Heart right ventricle (tissue), 16 donors: ENCODE measurements around the gene SON. TPM values are rescaled to one million over a fixed set of nuclear protein-coding genes. Genes with fewer than 3 reads are reported as not detected.
"Not testable (repeated sequence)": the region's sequence is repeated elsewhere in the genome, so short reads cannot be mapped to it uniquely, and the experiment has no call there.

Source experiments
- ATAC-seq, 8 donors: fragments of 200-7000 bp; cut with Tn5 transposase; one replicate each; pipeline ENCODE4 v1.9.1; 2020; ENCODE audit warnings: mild to moderate bottlenecking in 8 of 8, moderate library complexity in 8 of 8, moderate number of reproducible peaks in 1 of 8
- DNase-seq, 2 donors: peaks; one replicate each; pipeline ENCODE4 v3.0.0-alpha.2; 2020
- H3K27ac ChIP-seq, 10 donors: fragments of 200-600 bp; sonication (generic) in 2 of 10; one replicate each; pipeline versions ENCODE4 v1.5.0 to v1.8.0; 2020 to 2022; ENCODE audit warnings: mild to moderate bottlenecking in 3 of 10
- H3K27me3 ChIP-seq, 7 donors: fragments of 200-600 bp; one replicate each; pipeline ENCODE4 v1.8.0; 2021 to 2022; ENCODE audit warnings: mild to moderate bottlenecking in 2 of 7
- H3K36me3 ChIP-seq, 9 donors: fragments of 200-600 bp; sonication (generic) in 1 of 9; one replicate each; pipeline versions ENCODE4 v1.5.0 to v1.8.0; 2020 to 2022; ENCODE audit warnings: mild to moderate bottlenecking in 2 of 9
- H3K4me1 ChIP-seq, 9 donors: fragments of 200-600 bp; sonication (generic) in 1 of 9; one replicate each; pipeline versions ENCODE4 v1.5.0 to v1.8.0; 2020 to 2022; ENCODE audit warnings: mild to moderate bottlenecking in 4 of 9
- H3K4me3 ChIP-seq, 10 donors: fragments of 200-600 bp; sonication (generic) in 2 of 10; one replicate each; pipeline versions ENCODE4 v1.5.0 to v1.8.0; 2020 to 2022; ENCODE audit warnings: mild to moderate bottlenecking in 7 of 10, moderate library complexity in 2 of 10
- H3K9me3 ChIP-seq, 11 donors: fragments of 200-600 bp in 10 of 11; sonication (generic) in 2 of 11; one replicate each; pipeline versions ENCODE4 v1.5.0 to v1.8.0; 2013 to 2022; ENCODE audit warnings: mild to moderate bottlenecking in 2 of 11, control low read depth in 1 of 11, moderate library complexity in 1 of 11
- CTCF ChIP-seq, 9 donors: fragments of 200-600 bp; sonication (generic) in 2 of 9; IDR thresholded peaks; one replicate each; pipeline versions ENCODE4 v1.5.0 to v1.8.0; 2021 to 2022; ENCODE audit warnings: antibody characterized with exemption in 9 of 9, mild to moderate bottlenecking in 5 of 9, moderate library complexity in 1 of 9
- WGBS, 2 donors: extraction: QIAGEN DNeasy Blood & Tissue Kit; methylation state at CpG; one replicate each; pipeline ENCODE4 v1.1.7; 2013; ENCODE audit warnings: inconsistent platforms in 1 of 2; 5-methylcytosine and 5-hydroxymethylcytosine counted together
- intact Hi-C, 10 donors: fragments of 100-400 bp; cut with DNase I; formaldehyde crosslinking; loops; one replicate each; pipeline versions ENCODE4 v1.11.1 to v1.14.2; 2022
- polyA plus RNA-seq, 2 donors: library from polyadenylated mRNA; stranded (reverse); fragments of 200-250 nt; gene quantifications; one replicate each; pipeline ENCODE4 v1.2.3, GENCODE V29; 2013
- total RNA-seq, 10 donors: library from RNA; stranded (reverse); fragmentation: NEBNext Ultra II Directional in 3 of 10; extraction: Animal tissue kit (Norgen Biotek cat#: 25700) in 3 of 10; gene quantifications; one replicate each; pipeline versions ENCODE4 v1.2.1 to v1.2.4, GENCODE V29; 2021 to 2023
- donor health status: Arrhythmogenic right ventricular cardiomyopathy.
- donor health status: ischemic (EF 13 %, LVEDD 7.1; RV severe dilation, severe dysfunction).
- donor health status: healthy with polysubstance abuse.
- donor health status: DM: no; HTN: yes; CAD: no.
- donor health status: DM: no; HTN: no; CAD: no.
- donor health status: ischemic (EF 25% LVEDD 6.9; RV normal size, moderate dysfunction).
- donor health status: ischemic (EF 25% LVEDD 5.7; RV mildly dilated, moderate dysfunction).
- donor health status: healthy.
- donor health status: DM: yes; HTN: yes; CAD: no.
- donor health status: Ischemic cardiomyopathy.
- donor health status: ischemic (EF 35%, LVEDD 5.7; RV mildly dilated, moderate dysfunction).
- donor health status: nonischemic (EF 11% LVEDD 7.7; RV severe dilation, severe dysfunction).
- donor health status: DM: yes; HTN: yes; CAD: no.
- donor health status: PGD.
- donor health status: ischemic (EF 29% LVEDD 5.4; RV normal size, mild dysfunction).
- donor health status: nonischemic (EF 23%, LVEDD 6.1; RV moderate dilation, normal function).

SON gene
- total and polyA plus RNA-seq, 12 donors, result 53.6 to 235 (median 156) TPM

- TF ChIP-seq CTCF (IDR thresholded peaks at IDR 0.05), result peak in 3 of 9 donors; percentile 11 to 34 (median 25)
- Histone ChIP-seq H3K4me3 (peak within 1 kb of the TSS; percentile 54 to 92 (median 76)), H3K9me3 (no peaks in the 10 kb centered on the region), H3K4me1 (peaks cover 0 to 22% (median 16%) of the 10 kb centered on the region in 9 donors), H3K36me3 (peaks cover 0 to 32% (median 0%) of the 10 kb centered on the region in 9 donors), H3K27ac (peak within 1 kb of the TSS in 9 of 10 donors; percentile 77 to 94 (median 90)), H3K27me3 (no peaks in the 10 kb centered on the region)
- WGBS, 2 donors, result 0% methylated on average over 58 to 78 of the region's 78 CpGs
- DNase-seq (peak; percentile 86 to 94), ATAC-seq (peak; percentile 93 to 98 (median 97))
- intact Hi-C loops, result loop anchor here in 3 of 10 donors (1.0 to 5.0 kb wide), 2 partner anchors 45 to 46 kb away; partner anchors contain the start of genes SON (in 3 of the 3) and GART (in 2 of the 3)
Measured at GRCh38 chr21:33588485-33589335, 45.9 kb downstream of the SON start, which contains the start of gene DONSON. DONSON (minus strand) TSS chr21:33588684; CDS start chr21:33588641, 43 bp downstream.

GRCh38 chr21:33598051-33598450, 55.2 kb downstream of the SON start:
- intact Hi-C loops, result no loop called here
- no peak overlapping the region for H3K4me3 ChIP-seq
- ATAC-seq, result no peak
- no peak overlapping the region for H3K27ac ChIP-seq
- H3K9me3 ChIP-seq, result no peaks in the 10 kb centered on the region
- H3K27me3 ChIP-seq, result no peaks in the 10 kb centered on the region
- WGBS, 2 donors, result 54 to 58% methylated on average over 1 of the region's 1 CpG
- TF ChIP-seq CTCF (IDR thresholded peaks at IDR 0.05), result no peak
- no peaks in the 10 kb centered on the region for H3K4me1 ChIP-seq
- no peak for DNase-seq
- peaks cover 0 to 98% (median 44%) of the 10 kb centered on the region in 9 donors for H3K36me3 ChIP-seq

GRCh38 chr21:33608559-33608958, 65.7 kb downstream of the SON start:
- no peak for DNase-seq
- Histone ChIP-seq H3K9me3 (no peaks in the 10 kb centered on the region), H3K27me3 (no peaks in the 10 kb centered on the region), H3K4me3 (no peak overlapping the region), H3K36me3 (peaks cover 0 to 88% (median 13%) of the 10 kb centered on the region in 9 donors), H3K27ac (no peak overlapping the region), H3K4me1 (no peaks in the 10 kb centered on the region)
- no peak for TF ChIP-seq CTCF (IDR thresholded peaks at IDR 0.05)
- WGBS, 2 donors, result 63 to 73% methylated on average over 1 of the region's 1 CpG
- intact Hi-C loops, result loop anchor here in 1 of 10 donors (5.0 kb wide), 1 partner anchor 411 kb away; no protein-coding TSS in a partner anchor
- no peak for ATAC-seq

GRCh38 chr21:33611006-33611744, 68.3 kb downstream of the SON start:
- no peaks in the 10 kb centered on the region for H3K27me3 ChIP-seq
- H3K36me3 ChIP-seq, result peaks cover 0 to 95% (median 10%) of the 10 kb centered on the region in 9 donors
- intact Hi-C loops, result loop anchor here in 1 of 10 donors (5.0 kb wide), 1 partner anchor 779 kb away; no protein-coding TSS in a partner anchor
- WGBS, 2 donors, result 84 to 85% methylated on average over 7 of the region's 7 CpGs
- no peak overlapping the region for H3K4me3 ChIP-seq
- no peak for DNase-seq
- no peak overlapping the region for H3K27ac ChIP-seq
- no peak for TF ChIP-seq CTCF (IDR thresholded peaks at IDR 0.05)
- H3K4me1 ChIP-seq, result no peaks in the 10 kb centered on the region
- ATAC-seq, result no peak
- H3K9me3 ChIP-seq, result no peaks in the 10 kb centered on the region

- 93 to 96% methylated on average over 11 of the region's 11 CpGs for WGBS, 2 donors
Measured at GRCh38 chr21:33617565-33617964, 74.7 kb downstream of the SON start.

More at GRCh38 chr21:33617565-33617964, 74.7 kb downstream of the SON start:
- ATAC-seq, intact Hi-C loops, DNase-seq, H3K27me3 ChIP-seq, H3K9me3 ChIP-seq, H3K27ac ChIP-seq, H3K4me1 ChIP-seq, H3K4me3 ChIP-seq: not testable (repeated sequence)
- peaks cover 0 to 96% (median 19%) of the 10 kb centered on the region in 9 donors for H3K36me3 ChIP-seq
